ENCODE measurements around the gene MDGA2. TPM values are rescaled to one million over a fixed set of nuclear protein-coding genes. Genes with fewer than 3 reads are reported as not detected.
"Not testable (repeated sequence)": the region's sequence is repeated elsewhere in the genome, so short reads cannot be mapped to it uniquely, and the experiment has no call there.

The MDGA2 gene
- total RNA-seq, 1 experiment from 2014 or later = 0.12 TPM

- DNase-seq (ENCODE audit: low read depth) = no peak
Measured at GRCh38 chr14:47240748-47241437, 434.5 kb downstream of the MDGA2 start.

DNA sequence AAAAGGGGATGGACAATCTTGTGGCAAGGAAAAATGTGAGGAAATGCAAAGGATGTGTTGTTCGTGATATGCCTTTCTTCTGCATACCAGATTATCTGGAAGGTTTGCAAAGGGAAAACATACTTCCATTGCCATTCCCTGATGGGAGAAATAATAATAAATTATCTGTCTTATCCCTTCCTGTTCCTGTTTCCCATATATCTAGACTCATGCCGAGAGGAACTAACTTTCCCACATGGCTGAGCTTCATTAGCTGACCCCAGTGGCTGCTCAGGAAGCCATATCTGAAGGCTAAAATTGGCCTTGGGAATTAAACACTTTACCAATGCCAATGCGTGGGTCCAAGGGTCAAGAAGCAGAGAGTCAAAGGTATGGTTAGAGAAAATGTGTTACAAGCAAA, 439.8 kb downstream of the MDGA2 start:
- DNase-seq (ENCODE audit: low read depth) = no peak

- no peak for DNase-seq (ENCODE audit: low read depth)
Measured at GRCh38 chr14:47226877-47227520, 448.4 kb downstream of the MDGA2 start.

DNA sequence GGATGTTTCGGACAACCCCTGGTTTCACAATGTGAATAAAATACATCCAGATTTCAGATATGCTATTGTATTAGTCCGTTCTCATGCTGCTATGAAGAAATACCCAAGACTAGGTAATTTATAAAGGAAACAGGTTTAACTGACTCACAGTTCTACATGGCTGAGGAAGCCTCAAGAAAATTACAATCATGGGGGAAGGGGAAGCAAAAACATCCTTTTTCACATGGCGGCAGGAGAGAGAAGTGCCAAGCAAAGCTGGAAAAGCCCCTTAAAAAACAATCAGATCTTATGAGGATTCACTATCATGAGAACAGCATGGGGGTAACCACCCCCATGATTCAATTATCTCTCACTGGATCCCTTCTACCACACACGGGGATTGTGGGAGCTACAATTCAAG, 451.7 kb downstream of the MDGA2 start:
- DNase-seq (ENCODE audit: low read depth) = no peak

DNA sequence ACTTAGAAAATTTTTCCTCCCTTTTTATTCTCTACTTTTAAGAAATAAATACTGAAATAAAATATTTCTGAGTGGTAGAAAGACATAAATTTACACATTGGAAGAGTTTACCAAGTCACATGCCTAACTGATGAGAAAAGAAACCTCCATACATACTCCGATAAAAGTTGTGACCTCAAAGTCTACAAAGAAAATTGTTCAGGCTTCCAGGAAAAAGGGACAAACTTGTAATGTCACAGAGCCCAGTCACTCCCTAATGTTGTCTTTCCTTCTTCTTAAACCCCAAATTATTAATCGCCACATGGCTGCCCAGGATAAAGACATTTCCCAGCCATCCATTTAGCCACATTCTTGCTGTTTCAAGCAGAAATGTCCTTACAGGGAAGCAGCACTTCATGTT, 455.3 kb downstream of the MDGA2 start:
- no peak for DNase-seq (ENCODE audit: low read depth)

DNA sequence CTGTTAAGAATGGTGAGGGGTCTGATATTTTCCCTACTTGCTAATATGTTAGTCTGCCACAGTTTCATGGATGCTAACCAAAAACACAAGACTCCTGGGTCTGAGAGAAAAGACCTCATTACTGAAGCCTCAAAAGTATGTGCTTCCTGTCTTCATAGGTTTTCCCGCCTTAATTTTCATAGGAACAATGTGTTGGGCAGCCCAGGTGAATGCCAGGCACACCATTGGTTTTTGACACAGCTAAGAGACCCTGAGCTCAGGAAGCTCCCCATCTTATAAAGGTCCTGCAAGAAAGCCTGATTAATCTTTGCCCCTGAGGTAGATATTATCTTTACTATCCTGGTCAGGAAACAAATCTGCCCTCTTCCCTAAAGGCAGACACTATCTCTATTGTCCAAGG, 464.1 kb downstream of the MDGA2 start:
- no peak for DNase-seq (ENCODE audit: low read depth)

- DNase-seq (ENCODE audit: low read depth) = no peak
Measured at GRCh38 chr14:47210099-47210498, 465.3 kb downstream of the MDGA2 start.

GRCh38 chr14:47208434-47208833, 467.0 kb downstream of the MDGA2 start:
- no peak for DNase-seq (ENCODE audit: low read depth)

DNA sequence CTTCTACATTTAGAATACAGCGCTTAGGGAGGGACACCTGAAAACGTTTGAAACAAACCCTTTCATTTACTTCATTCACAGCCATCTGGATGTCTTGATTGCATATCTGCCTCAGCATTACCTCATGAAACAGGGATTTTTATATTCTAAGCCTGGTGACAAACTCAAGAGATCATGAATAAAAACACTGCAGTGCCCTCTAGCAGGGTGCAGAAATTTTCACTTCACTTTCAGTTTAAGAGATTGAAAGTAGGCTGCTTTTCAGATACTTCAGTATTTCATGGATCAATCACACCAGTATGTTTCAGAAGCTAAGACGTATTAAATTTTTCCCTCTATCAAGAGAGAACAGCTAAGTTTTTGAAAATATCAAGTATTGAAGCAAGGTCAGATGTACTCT, 467.8 kb downstream of the MDGA2 start:
- DNase-seq (ENCODE audit: low read depth) = no peak

GRCh38 chr14:47200740-47201139, 474.7 kb downstream of the MDGA2 start:
- DNase-seq (ENCODE audit: low read depth) = no peak

DNA sequence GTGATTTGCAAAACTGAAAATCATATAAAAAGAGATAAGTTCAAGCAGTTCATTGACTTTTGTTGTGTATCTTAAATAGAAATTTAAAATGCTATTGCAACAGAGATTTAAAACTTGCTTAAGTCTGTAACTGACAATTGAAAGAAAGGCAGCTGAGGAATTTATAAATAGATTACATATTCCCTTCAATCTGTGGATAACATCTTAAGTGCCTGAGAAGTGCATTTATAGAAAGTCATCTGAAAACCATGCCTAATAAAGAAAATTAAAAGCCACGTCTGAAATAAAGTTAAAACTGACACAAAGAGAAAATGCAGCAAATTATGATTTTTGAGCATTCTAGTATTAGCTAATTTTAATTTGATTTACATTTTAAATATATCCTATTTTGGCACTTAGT, 479.8 kb downstream of the MDGA2 start:
- no peak for DNase-seq (ENCODE audit: low read depth)

- DNase-seq (ENCODE audit: low read depth) = no peak
Measured at GRCh38 chr14:47194055-47194454, 481.4 kb downstream of the MDGA2 start.

DNA sequence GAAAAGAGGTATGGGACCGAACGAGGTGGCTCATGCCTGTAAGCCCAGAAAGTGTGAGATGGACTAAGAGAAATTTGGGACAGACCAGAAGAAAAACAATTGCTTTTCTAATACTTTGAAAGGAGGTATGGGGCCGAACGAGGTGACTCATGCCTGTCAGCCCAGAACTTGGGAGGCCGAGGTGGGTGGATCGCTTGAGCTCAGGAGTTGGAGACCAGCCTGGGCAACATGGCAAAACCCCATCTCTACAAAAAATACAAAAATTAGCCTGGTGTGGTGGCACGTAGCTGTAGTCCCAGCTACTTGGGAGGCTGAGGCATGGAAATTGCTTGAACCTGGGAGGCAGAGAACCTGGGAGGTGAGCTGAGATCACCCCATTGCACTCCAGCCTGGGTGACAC, 483.2 kb downstream of the MDGA2 start:
- not testable (repeated sequence) for DNase-seq (ENCODE audit: low read depth)

GRCh38 chr14:47191700-47192099, 483.7 kb downstream of the MDGA2 start:
- DNase-seq (ENCODE audit: low read depth) = no peak

GRCh38 chr14:47189911-47190484, 485.4 kb downstream of the MDGA2 start:
- DNase-seq (ENCODE audit: low read depth) = no peak

- no peak for DNase-seq (ENCODE audit: low read depth)
Measured at GRCh38 chr14:47186486-47186885, 488.9 kb downstream of the MDGA2 start.

GRCh38 chr14:47179906-47180305, 495.5 kb downstream of the MDGA2 start:
- no peak for DNase-seq (ENCODE audit: low read depth)

DNA sequence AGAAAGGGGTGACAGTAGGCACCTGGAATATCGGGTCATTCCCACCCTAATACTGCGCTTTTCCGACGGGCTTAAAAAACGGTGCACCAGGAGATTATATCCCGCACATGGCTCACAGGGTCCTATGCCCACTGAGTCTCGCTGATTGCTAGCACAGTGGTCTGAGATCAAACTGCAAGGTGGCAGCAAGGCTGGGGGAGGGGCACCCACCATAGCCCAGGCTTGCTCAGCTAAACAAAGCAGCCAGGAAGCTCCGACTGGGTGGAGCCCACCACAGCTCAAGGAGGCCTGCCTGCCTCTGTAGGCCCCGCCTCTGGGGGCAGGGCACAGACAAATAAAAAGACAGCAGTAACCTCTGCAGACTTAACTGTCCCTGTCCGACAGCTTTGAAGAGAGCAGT, 503.5 kb downstream of the MDGA2 start:
- not testable (repeated sequence) for DNase-seq (ENCODE audit: low read depth)

DNA sequence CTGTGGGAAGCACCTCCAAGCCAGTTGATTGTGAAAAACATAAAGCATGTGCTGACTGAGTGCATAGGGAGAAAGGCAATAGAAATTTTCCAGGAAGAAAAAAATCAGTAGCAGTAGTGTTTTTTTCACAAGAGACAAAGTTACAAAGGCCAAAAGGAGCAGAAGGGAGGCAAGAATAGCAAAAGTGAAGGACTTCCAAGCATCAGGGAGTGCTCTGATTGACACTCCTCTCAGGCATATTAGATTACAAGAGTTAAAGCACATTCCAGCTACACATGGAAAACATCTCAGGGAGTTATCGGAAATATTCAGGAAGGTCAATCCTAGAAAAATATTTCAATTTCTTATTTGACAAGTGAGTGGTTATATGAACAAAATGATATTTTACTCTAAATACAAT, 508.0 kb downstream of the MDGA2 start:
- no peak for DNase-seq (ENCODE audit: low read depth)

- DNase-seq (ENCODE audit: low read depth) = no peak
Measured at GRCh38 chr14:47155395-47155794, 520.0 kb downstream of the MDGA2 start.

GRCh38 chr14:47154276-47154797, 521.1 kb downstream of the MDGA2 start:
- no peak for DNase-seq (ENCODE audit: low read depth)

DNA sequence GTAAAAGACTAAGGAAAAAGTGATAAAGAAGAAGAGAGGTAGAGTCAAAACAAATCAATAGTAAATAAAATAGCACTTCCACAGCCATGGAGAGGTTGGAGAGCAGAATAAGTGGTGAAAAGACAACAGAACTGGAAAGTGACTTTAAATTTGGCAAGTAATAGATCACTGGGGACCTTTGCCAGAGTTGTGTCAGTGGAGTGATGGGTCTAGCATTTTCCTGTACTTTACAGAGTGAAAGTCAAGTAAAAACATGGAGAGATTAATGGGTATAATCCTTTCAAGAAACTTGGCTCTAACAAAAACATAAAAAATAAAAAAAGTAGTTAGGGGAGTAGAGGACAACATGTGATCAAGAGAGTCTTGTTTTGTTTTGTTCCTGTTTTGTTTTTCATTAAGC, 521.7 kb downstream of the MDGA2 start:
- no peak for DNase-seq (ENCODE audit: low read depth)

DNA sequence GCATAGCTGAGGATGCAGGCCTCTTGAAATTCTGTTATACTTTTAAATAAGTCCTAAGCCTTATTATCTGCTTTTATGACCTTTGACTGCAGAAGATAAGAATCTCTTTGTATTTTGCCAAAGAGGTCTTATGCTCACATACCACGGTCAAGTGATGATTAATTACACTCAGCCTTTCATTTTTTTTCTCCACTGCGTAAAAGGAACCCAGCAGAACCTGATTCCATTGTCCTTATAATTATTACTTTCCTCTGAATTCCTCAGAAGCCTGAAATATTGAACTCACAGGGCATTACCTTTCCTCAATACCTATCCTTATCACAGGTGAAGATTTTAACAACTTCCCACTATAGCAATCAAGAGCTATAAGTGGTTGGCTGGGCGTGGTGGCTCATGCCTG, 525.1 kb downstream of the MDGA2 start:
- DNase-seq (ENCODE audit: low read depth) = no peak

Measured in RPMI7951 (cell line).